Measurements from ENCODE around the gene PAOX.
"Not testable (repeated sequence)": the region's sequence is repeated elsewhere in the genome, so short reads cannot be mapped to it uniquely, and the experiment has no call there.

PAOX gene

DNA sequence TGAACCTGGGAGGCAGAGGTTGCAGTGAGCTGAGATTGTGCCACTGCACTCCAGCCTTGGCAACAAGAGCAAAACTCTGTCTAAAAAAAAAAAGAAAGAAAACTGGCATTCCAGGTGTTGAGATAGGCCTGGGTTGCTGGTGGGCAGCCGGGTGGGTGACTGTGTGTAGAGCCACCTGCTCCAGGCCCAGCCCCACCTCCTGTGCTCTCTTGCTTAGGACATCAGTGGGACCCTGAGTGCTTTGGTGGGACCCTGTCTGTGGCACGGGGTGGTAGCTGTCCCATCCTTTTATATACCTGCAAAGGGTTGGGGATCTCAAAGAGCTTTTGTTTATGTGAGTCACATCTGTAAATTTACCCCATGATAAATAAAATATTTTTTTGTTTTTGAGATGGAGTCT lies 6.2 kb downstream of the PAOX start:
- no peak for DNase-seq (ENCODE audit: low read depth in 3 of 3)

DNA sequence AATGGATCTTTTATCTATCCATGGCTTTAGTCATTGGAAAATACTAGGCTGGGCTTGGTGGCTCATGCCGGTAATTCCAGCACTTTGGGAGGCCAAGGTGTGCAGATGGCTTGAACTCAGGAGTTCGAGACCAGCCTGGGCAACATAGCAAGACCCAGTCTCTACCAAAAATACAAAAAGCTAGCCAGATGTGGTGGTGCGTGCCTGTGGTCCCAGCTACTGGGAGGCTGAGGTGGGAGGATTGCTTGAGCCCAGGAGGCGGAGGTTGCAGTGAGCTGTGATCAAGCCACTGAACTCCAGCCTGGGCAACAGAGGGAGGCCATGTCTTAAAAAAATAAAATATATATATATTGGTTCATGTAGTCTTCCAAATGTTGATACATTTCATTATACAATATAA lies 7.9 kb downstream of the PAOX start:
- DNase-seq (ENCODE audit: low read depth in 3 of 3): not testable (repeated sequence)

- DNase-seq (ENCODE audit: low read depth in 3 of 3): no peak
Measured at GRCh38 chr10:133388236-133388972, 9.3 kb downstream of the PAOX start.

DNA sequence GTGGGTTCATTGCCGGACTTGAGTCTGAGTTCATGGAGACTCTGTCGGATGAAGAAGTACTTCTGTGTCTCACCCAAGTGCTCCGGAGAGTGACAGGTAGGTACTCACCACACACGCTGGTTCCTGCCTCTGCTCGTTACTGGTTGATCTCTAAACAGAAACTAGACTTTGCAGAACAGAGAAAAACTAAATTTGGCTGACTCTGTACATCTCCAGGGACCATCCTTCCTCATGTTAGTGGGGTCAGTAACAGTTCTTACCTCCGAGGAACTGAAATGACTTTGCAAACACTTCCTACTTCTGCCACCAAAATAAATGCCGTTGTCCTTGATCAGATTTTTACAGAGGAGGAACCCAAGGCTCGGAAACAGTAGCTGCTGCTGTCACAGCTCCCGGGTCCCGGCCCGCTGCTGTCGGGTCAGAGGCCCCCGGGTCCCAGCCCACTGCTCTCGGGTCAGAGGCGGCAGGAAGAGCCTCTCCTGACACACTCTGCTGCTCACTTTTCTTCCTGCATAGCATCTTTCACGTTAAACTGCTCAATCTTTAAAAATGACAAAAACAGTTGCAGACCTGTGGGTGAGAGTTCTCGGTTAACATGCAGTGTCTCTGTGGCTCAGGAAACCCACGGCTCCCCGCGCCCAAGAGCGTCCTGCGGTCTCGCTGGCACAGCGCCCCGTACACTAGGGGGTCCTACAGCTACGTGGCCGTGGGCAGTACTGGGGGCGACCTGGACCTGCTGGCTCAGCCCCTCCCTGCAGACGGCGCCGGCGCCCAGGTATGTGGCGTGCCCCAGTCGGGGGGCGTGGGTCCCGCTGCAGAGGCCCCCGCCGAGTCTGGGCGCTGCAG lies 10.1 kb downstream of the PAOX start:
- DNase-seq (ENCODE audit: low read depth in 3 of 3): no peak

DNA sequence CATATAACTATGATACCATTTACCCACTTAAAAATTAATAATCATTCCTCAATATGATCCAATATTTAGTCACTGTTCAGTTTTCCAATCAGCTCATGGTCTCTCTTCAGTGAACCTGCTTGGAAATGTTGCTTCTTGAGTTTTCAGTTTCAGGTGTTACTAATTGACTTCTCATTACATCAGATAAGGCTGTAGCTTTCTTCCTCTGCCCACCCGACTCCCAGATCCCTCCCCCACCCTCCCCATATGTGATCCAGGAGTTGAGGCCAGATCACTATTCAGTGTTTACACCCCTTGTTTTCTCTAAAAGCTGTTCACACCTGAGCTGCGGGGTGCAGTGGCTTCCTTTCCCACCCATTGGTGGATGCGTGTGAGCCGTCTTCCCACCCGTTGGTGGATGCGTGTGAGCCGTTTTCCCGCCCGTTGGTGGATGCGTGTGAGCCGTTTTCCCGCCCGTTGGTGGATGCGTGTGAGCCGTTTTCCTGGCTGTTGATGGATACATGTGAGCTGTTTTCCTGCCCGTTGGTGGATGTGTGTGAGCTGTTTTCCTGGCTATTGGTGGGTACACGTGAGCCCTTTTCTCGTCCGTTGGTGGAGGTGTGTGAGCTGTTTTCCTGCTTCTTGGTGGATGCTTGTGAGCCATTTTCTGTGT lies 11.7 kb downstream of the PAOX start:
- no peak for DNase-seq (ENCODE audit: low read depth in 3 of 3)

GRCh38 chr10:133391249-133391635 lies 12.2 kb downstream of the PAOX start:
- DNase-seq (ENCODE audit: low read depth in 3 of 3): no peak

DNA sequence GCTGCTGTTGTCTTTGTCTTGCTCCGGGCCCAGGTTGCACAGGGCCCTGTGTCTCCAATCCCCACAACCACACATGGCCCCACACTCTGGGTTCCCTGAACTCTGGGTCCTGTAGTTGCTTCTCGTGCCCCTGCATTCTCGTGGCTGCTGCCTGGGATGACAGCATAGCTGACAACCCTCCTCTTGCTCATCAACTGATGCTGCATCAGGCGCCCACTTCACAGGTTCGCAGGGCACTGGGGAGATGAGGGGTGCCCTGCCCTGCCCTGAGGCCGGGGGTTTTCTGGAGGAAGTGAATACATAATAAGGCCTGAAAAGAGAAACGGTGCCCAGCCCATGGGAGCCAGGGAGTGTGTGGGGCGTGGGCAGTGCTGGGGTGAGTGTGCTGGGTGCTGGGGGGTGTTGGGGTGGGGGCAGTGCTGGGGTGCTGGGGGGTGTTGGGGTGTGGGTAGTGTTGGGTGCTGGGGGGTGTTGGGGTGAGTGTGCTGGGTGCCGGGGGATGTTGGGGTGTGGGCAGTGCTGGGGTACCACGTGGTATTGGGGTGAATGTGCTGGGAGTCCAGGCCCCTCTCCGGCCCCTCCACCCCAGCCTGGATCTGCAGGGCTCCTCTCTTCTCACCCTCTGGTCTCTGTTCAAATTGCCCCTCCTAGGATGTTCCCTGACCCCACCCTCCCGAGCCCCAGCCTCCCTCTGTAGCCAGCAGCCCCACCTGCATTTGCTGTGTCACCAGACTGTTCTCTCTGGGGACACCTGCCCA lies 12.9 kb downstream of the PAOX start:
- DNase-seq (ENCODE audit: low read depth in 3 of 3): no peak

DNA sequence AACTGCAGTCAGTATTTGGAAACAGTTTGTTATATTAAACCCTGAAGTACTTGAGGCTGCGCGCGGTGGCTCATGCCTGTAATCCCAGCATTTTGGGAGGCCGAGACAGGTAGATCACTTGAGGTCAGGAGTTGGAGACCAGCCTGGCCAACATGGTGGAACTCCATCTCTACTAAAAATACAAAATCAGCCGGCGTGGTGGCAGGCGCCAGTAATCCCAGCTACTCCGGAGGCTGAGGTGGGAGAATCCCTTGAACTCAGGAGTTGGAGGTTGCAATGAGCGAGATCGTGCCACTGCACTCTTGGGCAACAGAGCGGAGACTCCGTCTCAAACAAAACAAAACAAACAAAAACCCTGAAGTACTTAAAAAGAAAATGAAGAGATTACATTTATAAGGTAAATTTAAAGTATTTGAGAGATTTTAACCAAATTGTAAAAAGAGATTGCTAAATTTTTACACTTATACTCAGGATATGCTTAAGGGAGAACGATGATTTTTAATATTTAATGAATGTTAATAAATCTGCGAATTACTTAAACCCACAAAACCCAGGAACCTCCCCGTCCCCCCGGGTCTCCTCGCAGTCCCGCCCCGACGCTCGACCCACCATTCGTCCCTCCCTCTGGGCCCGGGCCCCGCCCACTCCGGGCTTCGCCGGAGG lies 14.5 kb downstream of the PAOX start:
- DNase-seq (ENCODE audit: low read depth in 3 of 3): no peak

DNA sequence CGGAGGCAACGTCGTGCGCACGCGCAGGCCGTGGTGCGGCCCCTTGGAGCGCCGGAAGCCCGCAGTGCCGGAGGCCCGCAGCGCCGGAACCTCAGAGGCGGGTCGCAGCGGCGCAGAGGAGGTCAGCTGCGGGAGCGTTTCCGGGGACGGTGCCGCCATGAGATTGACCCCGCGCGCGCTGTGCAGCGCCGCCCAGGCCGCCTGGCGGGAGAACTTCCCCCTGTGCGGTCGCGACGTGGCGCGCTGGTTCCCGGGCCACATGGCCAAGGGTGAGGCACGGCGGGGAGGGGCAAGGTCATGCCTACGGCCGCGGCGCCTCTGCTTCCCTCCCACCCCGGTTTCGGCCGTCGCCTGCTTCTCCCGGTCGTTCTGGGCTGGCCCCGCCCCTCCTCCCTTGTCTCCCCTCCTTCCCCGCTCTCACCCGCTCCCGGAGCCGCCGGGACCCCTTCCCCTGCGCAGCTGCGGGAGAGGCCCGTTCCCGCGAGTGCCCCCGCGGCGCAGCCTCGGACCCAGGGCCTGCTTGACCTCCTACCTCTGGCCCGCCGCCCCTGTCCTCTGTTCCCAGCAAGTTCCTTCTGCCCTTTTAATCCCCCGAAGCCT lies 15.1 kb downstream of the PAOX start, which contains the start of gene MTG1:
MTG1 (plus strand) TSS at position 94 of the 600 bp plus-strand sequence; CDS start at position 158, 64 bp downstream.
- DNase-seq (ENCODE audit: low read depth in 3 of 3): peak; percentile 85 to 94 (median 89)

- no peak for DNase-seq (ENCODE audit: low read depth in 3 of 3)
Measured at GRCh38 chr10:133394801-133395221, 15.7 kb downstream of the PAOX start.

DNA sequence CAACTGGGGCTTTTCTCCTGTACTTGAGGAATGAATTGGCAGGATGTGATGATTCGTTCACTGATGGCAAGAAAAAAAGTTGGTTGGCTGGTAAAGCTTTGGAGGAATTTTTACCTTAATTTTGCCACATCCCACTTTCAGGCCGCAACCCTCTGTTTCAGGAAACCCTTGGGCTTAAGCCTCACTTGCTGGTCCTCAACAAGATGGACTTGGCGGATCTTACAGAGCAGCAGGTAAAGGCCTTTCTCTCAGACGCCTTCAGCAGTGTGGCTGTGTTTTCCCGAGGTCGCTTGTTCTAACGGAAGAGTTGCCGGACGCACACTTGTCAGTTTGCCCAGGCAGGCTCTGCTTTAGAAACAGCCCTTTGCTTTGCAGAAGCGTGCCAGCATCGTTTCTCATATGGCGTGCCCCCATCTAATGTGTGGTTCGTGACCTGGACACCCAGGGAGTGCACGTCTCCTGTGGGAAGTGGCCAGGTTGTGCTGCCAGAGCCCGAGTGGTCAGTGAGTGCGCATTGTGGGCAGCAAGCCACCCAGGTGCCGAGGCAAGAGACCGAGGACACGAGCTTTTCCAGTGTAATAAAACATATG lies 17.1 kb downstream of the PAOX start:
- no peak for DNase-seq (ENCODE audit: low read depth in 3 of 3)

DNA sequence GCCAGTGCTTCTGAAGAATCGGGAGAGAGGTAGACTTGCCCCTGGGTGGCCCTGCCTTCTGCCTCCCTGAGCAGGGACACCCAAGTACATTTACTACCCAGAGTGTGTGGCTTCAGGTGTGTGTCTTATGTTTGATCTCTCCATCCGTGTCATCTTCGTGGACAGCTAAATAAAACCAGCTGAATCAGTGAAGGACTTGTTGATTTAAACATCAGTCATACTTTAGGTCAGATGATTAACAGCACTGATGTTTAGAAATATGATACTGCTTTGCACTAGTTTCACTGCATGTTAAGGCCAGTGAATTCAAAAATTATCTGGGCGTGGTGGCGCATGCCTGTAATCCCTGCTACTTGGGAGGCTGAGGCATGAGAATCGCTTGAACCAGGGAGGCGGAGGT lies 18.9 kb downstream of the PAOX start:
- DNase-seq (ENCODE audit: low read depth in 3 of 3): no peak

DNA sequence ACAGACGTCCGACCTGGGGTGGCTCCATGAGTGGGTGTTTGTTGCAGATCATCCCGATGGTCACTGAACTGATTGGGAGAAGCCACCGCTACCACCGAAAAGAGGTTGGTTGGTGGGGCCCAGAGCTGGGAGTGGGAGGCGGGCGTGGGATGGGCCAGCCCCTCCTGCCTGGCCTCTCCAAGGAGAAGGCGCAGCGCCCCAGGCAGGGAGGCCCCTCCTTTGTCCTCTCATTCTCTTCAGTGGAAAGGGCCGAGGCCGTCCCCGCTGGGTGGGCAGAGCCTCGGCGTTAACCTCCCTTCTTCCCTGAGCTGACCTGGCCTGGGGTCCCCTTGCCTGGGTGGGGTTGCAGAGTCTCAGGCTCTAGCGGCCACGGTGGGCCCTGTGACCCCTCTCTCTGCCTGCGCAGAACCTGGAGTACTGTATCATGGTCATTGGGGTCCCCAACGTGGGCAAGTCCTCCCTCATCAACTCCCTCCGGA lies 20.1 kb downstream of the PAOX start:
- no peak for DNase-seq (ENCODE audit: low read depth in 3 of 3)

DNA sequence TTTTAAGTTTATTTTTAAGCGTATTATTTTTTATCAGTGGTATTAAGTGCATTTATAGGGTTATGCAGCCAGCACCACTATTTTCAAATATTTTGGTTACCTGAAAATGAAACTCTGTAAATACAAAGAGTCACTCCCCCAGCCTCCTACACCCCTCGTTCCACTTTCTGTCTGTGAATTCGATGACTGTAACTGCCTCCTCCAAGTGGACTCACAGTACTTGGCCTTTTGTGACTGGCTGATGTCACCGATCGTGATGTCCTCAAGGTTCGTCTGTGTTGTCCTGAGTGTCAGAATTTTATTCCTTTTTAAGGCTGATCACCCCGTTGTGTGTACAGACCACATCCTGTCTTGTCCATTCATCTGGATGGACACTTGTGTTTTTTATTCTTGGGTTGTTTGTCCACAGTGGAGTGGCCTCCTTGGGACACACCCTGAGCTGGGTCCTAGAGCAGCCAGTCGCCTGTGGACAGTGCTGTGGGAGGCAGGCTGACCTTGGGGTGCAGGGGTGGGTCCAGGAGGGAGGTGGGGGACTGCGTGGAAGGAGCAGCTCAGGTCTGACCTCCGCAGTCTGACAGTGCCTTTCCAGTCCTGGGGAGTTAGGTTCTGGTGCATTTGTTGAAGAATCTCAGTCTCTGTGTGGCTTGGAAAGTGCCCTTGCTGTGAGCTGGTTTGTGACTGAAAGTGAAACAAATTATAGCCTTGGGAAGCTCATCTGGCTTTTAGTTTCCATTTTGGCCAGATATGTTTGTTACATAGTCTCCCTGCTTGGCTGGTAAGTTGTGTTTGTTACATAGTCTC lies 21.8 kb downstream of the PAOX start:
- DNase-seq (ENCODE audit: low read depth in 3 of 3): no peak

DNA sequence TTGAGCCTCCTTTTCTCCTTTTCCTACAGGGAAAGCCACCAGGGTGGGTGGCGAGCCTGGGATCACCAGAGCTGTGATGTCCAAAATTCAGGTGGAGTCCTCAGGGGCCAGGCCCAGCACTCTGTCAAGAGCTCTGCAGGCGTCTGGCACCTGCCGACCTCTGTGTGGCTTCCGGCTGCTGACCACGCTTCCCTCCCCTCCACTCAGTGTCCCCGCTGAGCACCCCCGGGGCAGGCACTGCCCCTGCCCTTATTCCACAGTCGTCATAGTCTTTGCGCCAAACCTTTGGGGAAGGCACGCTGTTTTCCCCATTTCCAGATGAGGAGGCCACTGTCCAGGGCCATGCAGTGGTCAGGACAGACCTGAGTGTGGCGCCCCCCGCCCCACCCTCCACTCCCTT lies 22.4 kb downstream of the PAOX start:
- no peak for DNase-seq (ENCODE audit: low read depth in 3 of 3)

DNA sequence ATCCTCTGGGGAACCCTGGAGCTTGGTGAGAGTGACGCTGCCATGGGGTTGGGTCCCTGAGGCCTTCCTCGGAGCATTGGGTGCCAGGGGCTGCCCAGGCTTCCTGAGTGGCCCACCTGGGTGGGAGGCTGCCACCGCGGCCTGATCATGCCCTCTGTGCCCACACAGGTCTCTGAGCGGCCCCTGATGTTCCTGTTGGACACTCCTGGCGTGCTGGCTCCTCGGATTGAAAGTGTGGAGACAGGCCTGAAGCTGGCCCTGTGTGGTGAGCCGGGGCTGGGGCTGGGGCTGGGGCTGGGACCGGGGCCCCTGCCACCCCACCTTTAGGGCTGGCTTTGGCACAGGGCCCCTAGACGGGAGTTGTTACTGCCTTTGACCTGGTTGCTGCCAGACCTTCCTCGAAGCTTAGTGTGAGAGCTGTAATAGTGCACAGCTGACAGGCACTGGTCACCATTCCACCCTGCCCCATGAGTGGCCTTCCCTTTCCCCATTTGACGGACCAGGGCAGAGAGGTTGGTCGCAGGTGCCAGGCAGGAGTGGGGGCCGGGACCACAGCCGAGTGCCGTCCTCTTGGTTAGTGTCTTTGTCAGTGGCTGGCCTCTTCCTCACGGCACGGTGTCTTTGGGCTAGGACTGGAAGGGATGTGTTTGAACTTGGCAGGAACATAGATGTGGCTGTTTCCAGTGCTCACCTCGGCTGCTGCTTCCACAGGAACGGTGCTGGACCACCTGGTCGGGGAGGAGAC lies 23.1 kb downstream of the PAOX start:
- no peak for DNase-seq (ENCODE audit: low read depth in 3 of 3)

DNA sequence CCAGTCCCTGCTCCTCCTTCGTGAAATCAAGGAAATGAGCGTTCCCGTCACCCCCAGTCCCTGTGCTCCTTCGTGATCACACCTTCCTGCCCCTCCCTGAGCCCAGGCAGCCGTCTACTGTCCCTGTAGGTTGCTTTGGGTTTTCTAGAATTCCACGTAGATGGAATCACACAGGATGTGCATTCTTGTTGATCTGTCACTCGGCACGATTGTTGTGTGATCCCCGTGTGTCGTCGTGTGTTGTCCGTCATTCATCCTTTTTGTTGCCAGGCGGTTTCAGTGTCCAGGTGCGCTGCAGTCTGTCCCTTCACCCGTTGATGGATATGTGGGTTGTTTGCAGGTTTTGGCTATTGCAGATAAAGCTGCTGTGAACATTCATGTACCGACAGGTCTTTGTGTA lies 24.3 kb downstream of the PAOX start:
- DNase-seq (ENCODE audit: low read depth in 3 of 3): no peak

DNA sequence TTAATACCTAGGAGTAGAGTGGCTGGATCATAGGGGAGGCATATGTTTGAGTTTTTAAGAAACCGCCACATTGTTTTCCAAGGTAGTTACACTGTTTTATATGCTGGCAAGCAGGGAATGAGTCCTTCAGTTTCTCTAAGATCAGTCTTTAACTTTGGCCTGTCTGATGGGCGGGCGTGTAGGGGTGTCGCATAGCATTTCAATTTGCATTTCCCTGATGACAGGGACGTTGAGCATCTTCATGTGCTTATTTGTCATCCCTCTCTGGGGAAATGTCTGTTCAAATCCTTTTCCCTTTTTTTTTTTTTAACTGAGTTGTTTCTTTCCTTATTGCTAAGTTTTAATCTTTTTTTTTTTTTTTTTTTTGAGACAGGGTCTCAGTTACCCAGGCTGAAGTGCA lies 24.7 kb downstream of the PAOX start:
- no peak for DNase-seq (ENCODE audit: low read depth in 3 of 3)

DNA sequence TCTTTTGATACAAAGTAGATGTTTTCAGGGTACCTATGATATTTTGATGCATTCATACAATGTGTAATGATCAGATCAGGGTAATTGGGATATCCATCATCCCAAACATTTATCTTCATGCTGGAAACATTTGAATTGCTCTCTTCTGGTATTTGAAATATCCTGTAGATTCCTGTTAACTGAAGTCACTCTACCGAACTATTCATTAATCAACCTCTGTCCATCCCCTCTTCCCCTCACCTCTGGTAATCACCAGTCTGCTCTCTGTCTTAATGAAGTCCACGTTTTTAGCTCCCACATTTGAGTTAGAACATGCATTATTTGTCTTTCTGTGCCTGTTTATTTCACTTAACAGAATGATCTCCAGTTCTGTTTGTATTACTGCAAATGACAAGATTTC lies 26.2 kb downstream of the PAOX start:
- no peak for DNase-seq (ENCODE audit: low read depth in 3 of 3)

Data from stimulated activated CD4-positive, alpha-beta T cell treated with anti-CD3 and anti-CD28 coated beads, TNF-alpha, amount 100 ng/mL, for 4 hours (primary cell).